ENCODE measurements around the gene RNF217.

DNA sequence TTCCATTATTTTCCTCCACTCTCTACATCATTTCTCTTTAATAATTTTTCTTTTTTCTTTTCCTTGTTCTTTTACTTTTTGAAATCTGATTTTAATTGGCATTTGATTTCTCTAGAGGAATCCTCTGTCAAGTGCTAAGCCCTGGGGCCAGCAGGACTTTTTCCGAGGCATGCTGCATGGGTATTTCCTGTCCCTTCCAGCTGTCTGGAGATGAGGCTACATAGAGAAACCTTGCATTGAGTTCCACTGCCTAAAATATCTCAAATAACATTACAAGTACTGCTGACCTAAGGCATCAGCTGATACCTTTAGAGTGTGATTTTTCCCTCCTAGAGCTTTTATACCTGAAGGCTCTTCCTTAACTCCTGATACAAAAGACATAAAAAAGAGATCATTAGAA lies 6.2 kb downstream of the RNF217 start:
- TF ChIP-seq, protein P1, sequence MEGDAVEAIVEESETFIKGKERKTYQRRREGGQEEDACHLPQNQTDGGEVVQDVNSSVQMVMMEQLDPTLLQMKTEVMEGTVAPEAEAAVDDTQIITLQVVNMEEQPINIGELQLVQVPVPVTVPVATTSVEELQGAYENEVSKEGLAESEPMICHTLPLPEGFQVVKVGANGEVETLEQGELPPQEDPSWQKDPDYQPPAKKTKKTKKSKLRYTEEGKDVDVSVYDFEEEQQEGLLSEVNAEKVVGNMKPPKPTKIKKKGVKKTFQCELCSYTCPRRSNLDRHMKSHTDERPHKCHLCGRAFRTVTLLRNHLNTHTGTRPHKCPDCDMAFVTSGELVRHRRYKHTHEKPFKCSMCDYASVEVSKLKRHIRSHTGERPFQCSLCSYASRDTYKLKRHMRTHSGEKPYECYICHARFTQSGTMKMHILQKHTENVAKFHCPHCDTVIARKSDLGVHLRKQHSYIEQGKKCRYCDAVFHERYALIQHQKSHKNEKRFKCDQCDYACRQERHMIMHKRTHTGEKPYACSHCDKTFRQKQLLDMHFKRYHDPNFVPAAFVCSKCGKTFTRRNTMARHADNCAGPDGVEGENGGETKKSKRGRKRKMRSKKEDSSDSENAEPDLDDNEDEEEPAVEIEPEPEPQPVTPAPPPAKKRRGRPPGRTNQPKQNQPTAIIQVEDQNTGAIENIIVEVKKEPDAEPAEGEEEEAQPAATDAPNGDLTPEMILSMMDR (IDR thresholded peaks at IDR 0.05; ENCODE audit: control extremely low read depth in 1 of 3, insufficient read depth in 1 of 3, low read depth in 1 of 3, low read length in 3 of 3) = no peak
- TF ChIP-seq, protein P2, sequence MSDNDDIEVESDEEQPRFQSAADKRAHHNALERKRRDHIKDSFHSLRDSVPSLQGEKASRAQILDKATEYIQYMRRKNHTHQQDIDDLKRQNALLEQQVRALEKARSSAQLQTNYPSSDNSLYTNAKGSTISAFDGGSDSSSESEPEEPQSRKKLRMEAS (IDR thresholded peaks at IDR 0.05) = no peak
- TF ChIP-seq, protein P3, sequence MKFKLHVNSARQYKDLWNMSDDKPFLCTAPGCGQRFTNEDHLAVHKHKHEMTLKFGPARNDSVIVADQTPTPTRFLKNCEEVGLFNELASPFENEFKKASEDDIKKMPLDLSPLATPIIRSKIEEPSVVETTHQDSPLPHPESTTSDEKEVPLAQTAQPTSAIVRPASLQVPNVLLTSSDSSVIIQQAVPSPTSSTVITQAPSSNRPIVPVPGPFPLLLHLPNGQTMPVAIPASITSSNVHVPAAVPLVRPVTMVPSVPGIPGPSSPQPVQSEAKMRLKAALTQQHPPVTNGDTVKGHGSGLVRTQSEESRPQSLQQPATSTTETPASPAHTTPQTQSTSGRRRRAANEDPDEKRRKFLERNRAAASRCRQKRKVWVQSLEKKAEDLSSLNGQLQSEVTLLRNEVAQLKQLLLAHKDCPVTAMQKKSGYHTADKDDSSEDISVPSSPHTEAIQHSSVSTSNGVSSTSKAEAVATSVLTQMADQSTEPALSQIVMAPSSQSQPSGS (IDR thresholded peaks at IDR 0.05; ENCODE audit: low read length) = no peak
- TF ChIP-seq EZH2 (IDR thresholded peaks at IDR 0.05; ENCODE audit: low read depth, low read length, severe bottlenecking) = no peak
- TF ChIP-seq PHF8 (conservative IDR thresholded peaks at IDR 0.05; ENCODE audit: low read depth, low read length) = no peak
- TF ChIP-seq EP300 (IDR thresholded peaks at IDR 0.05; ENCODE audit: borderline replicate concordance in 1 of 2, low read depth in 2 of 2, low read length in 2 of 2) = no peak
- TF ChIP-seq CEBPB (IDR thresholded peaks at IDR 0.05; ENCODE audit: low read depth, low read length) = no peak
- no peak for TF ChIP-seq POLR2A (IDR thresholded peaks at IDR 0.05; ENCODE audit: control extremely low read depth in 1 of 2, low read depth in 2 of 2, low read length in 2 of 2)
- no peak for TF ChIP-seq TEAD4 (IDR thresholded peaks at IDR 0.05; ENCODE audit: low read depth, low read length)

All from H1 (cell line).